ENCODE results near the gene UBE2D2. TPM values are rescaled to one million over a fixed set of nuclear protein-coding genes. Genes with fewer than 3 reads are reported as not detected.

Gene UBE2D2
- total RNA-seq, 1 donor from 2014 or later: 97.0 TPM

DNA sequence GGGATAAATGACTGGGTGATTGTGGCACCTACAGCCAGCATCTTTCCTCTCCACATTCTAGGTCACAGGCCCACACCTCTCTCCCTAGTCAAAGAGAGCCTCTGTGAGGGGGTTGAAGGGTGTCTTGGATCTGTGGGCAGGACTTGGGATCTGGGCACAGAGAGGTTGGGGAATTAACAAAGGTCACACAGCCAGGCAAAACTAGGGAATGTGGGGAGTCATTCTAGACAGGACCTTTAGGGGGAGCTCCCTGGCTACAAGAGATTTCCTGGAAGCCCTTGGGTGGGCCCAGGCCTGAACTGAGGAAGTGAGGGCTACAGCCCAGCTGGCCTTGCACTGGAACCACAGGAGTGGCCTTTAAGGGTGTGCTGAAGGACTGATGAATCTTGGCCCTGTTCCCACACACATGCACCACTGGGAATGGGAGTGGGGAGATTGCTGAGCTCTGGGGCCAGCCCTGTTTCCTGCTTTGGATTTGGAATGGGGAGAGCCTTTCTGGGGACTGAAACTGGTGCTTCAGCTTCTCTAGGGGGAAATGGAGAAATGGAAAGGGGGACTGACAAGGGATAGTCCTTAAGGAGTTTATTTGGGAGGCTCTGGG is 74.6 kb downstream of the UBE2D2 start:
- Histone ChIP-seq H3K4me1 (peaks cover 46% of the 10 kb centered on the region), H3K27ac (peak overlapping the region; percentile 85), H3K36me3 (peaks cover 3% of the 10 kb centered on the region), H3K27me3 (ENCODE audit: low read depth) (no peaks in the 10 kb centered on the region), H3K9me3 (no peaks in the 10 kb centered on the region), H3K4me3 (no peak overlapping the region)
- TF ChIP-seq, protein P1, sequence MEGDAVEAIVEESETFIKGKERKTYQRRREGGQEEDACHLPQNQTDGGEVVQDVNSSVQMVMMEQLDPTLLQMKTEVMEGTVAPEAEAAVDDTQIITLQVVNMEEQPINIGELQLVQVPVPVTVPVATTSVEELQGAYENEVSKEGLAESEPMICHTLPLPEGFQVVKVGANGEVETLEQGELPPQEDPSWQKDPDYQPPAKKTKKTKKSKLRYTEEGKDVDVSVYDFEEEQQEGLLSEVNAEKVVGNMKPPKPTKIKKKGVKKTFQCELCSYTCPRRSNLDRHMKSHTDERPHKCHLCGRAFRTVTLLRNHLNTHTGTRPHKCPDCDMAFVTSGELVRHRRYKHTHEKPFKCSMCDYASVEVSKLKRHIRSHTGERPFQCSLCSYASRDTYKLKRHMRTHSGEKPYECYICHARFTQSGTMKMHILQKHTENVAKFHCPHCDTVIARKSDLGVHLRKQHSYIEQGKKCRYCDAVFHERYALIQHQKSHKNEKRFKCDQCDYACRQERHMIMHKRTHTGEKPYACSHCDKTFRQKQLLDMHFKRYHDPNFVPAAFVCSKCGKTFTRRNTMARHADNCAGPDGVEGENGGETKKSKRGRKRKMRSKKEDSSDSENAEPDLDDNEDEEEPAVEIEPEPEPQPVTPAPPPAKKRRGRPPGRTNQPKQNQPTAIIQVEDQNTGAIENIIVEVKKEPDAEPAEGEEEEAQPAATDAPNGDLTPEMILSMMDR (IDR thresholded peaks at IDR 0.05): peak; percentile 73
- ATAC-seq: peak; percentile 70 to 77
- peak; percentile 89 for DNase-seq
- intact Hi-C loops (cut with DNase I): loop anchor here (10.0 kb wide), 2 partner anchors 59 to 129 kb away; no protein-coding TSS in a partner anchor

DNA sequence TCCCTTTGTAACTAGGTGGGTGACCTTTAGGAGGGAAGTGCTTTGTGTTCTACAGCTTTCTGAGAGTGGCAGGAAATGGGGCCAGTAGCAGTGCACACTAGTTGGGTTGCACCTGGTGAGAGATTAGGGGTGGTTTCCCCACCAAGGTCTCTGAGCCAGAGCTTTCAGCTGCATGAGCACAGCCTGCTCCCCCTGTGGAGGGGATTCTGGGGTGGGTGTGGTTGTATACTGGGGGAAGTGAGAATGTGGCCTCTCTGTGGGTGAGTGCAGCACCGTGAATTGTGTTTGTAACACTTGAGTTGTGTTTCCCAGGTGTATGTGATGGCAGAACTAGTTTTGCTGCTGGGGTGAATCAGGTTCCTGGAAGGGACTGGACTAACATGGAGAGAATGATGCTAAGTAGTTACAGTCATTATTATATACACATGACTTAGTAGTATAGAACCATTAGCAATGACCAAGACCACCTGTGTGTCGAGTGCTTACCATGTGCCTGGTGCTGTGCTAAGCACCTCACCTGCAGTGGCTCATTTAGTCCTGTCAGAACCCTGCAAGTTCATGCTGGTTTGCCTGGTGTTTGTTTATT is 75.2 kb downstream of the UBE2D2 start:
- intact Hi-C loops (cut with DNase I): loop anchor here (10.0 kb wide), 2 partner anchors 59 to 129 kb away; no protein-coding TSS in a partner anchor
- Histone ChIP-seq H3K27ac (peak overlapping the region; percentile 85), H3K36me3 (peaks cover 3% of the 10 kb centered on the region), H3K4me1 (peaks cover 46% of the 10 kb centered on the region), H3K27me3 (ENCODE audit: low read depth) (no peaks in the 10 kb centered on the region), H3K4me3 (no peak overlapping the region), H3K9me3 (no peaks in the 10 kb centered on the region)
- ATAC-seq (peak; percentile 4 to 5), DNase-seq (no peak)
- TF ChIP-seq, protein P1 (IDR thresholded peaks at IDR 0.05): no peak

DNA sequence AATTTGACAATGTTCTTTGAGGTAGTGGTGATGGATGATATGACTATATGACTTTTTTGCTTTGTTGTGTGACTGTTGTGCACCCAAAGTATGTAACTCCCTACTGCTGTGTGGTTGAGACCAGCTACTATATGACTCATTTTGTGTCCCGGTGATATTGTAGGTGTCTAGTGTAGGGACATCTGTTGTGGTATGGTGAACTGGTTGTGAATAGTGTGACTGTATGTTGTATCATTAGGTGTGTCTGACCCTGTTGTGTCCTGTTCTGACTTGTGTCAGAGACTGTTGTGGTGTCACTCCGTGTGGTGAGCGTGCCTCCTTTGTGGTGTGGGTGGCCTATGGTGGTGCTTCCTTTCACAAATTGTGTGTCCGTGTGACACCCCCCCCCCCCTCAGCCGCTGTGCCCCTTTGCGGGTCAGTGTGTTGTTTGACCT is 75.9 kb downstream of the UBE2D2 start:
- peaks cover 46% of the 10 kb centered on the region for H3K4me1 ChIP-seq
- DNase-seq: no peak
- intact Hi-C loops (cut with DNase I): loop anchor here (10.0 kb wide), 2 partner anchors 58 to 128 kb away; no protein-coding TSS in a partner anchor
- H3K36me3 ChIP-seq: peaks cover under 1% of the 10 kb centered on the region
- no peaks in the 10 kb centered on the region for H3K9me3 ChIP-seq
- peak in 1 of 2 donors; percentile 1 for ATAC-seq
- TF ChIP-seq, protein P1 (IDR thresholded peaks at IDR 0.05): no peak
- no peaks in the 10 kb centered on the region for H3K27me3 ChIP-seq (ENCODE audit: low read depth)
- H3K4me3 ChIP-seq: peak overlapping the region; percentile 60
- peak overlapping the region; percentile 85 for H3K27ac ChIP-seq

DNA sequence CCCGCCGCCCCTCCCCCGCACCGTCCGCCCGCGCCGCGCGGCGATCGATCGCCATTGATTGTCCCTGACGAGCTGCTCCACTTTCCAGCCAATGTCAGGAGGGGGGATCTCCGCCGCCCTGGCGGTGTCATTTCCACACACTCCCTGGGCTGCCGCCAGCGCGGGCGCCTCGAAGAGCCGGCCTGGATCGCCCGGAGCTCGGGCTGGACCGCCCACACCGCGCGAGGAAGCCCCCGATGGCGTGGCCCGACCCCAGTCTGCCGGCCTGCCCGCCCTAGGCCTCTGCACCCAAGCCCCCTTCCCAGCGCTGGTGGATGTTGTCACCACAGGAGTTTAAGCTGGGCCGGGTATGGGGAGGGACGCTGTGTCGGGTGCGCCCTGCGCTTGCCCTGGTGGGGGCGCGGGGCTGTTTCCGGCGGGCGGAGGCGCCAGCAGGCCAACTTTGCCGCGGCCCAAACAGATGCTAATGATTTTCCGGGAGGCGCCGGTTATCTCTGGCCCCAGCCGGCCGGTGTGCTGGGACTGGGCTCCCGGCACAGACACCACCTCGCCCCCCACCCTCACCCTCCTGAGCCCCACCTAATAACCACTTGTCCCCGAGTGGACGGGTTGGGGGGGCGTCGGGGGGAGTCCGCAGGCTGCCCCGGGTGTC is 76.4 kb downstream of the UBE2D2 start:
- Histone ChIP-seq H3K27me3 (ENCODE audit: low read depth) (no peaks in the 10 kb centered on the region), H3K36me3 (no peaks in the 10 kb centered on the region), H3K27ac (peak overlapping the region; percentile 85), H3K4me3 (peak overlapping the region; percentile 60), H3K9me3 (no peaks in the 10 kb centered on the region), H3K4me1 (peaks cover 51% of the 10 kb centered on the region)
- intact Hi-C loops (cut with DNase I): loop anchor here (10.0 kb wide), 2 partner anchors 57 to 127 kb away; no protein-coding TSS in a partner anchor
- ATAC-seq (peak; percentile 83 to 85), DNase-seq (peak; percentile 86)
- TF ChIP-seq, protein P1 (IDR thresholded peaks at IDR 0.05): peak; percentile 30

DNA sequence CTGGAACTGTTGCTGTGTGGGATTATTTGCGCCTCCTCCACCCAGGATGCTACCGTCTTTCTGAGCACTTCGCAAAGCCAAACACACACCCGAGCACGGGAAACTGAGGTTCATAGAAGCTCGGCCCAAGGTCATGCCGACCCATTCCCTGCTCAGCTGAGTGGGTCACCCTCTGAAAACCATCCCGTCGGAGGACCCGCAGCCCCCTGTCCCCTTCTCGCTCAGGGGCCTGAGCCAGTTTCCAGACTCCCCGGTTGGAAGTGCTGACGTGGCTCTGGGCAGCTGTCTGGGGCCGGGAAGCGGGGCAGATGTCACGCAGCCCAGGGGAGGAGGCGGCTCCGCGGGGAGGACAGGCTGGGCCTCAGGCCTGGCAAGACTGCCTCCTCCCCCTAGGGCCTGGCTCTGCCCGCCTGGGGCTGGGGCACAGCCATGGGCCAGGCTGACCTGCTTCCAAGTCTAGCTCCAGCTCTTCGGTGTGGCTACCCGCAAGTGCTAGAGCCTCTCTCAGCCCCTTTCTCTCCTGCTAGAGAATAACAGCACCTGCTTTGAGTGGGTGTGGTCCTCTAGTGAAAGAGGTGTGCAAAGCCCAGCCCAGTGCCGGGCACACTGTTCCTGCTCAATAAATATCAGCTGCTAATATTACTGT is 77.1 kb downstream of the UBE2D2 start:
- Histone ChIP-seq H3K4me3 (peak overlapping the region; percentile 60), H3K27me3 (ENCODE audit: low read depth) (no peaks in the 10 kb centered on the region), H3K9me3 (no peaks in the 10 kb centered on the region), H3K36me3 (no peaks in the 10 kb centered on the region), H3K4me1 (peaks cover 58% of the 10 kb centered on the region), H3K27ac (peak overlapping the region; percentile 85)
- TF ChIP-seq, protein P1 (IDR thresholded peaks at IDR 0.05): no peak
- ATAC-seq: peak; percentile 79 to 84
- DNase-seq: peak; percentile 87
- intact Hi-C loops (cut with DNase I): loop anchor here (10.0 kb wide), 2 partner anchors 57 to 127 kb away; no protein-coding TSS in a partner anchor

Measured in lower lobe of right lung (tissue), 2 donors.